HepG2 (cell line): Measurements from ENCODE around the gene SLC22A12. TPM values are rescaled to one million over a fixed set of nuclear protein-coding genes. Genes with fewer than 3 reads are reported as not detected.

Source experiments
- ATAC-seq: fragments of 200-7000 bp; cut with Tn5 transposase; 3 replicates; pipeline ENCODE4 v1.9.1; 2020; ENCODE audit warnings: mild to moderate bottlenecking, moderate library complexity
- BruUV-seq: library from RNA; stranded (reverse); fragments of 400-500 nt; replicated peaks from 2 replicates; lab custom pipeline; 2021; lab: Mats Ljungman, UMichigan
- CTCF ChIA-PET: fragments of 300-600 bp; formaldehyde crosslinking; extraction: SDS; loops from one replicate; lab custom pipeline; 2021; ENCODE audit warnings: low total read pairs, inconsistent platforms, low intra/inter-chr PET ratio; lab: Yijun Ruan, JAX
- POLR2A ChIA-PET: fragments of 350-600 bp; sonication (Branson Sonifier 250); formaldehyde crosslinking; loops from one replicate; lab custom pipeline; 2020; ENCODE audit warnings: antibody characterized with exemption, inconsistent platforms; lab: Yijun Ruan, JAX
- DNase-seq: peaks from one replicate; pipeline ENCODE4 v3.0.0-alpha.2; 2015; ENCODE audit warnings: low spot score
- FAIRE-seq: peaks from 3 replicates; lab custom pipeline; 2011; peaks lifted over from hg19 to GRCh38; lab: Jason Lieb, UNC
- H2AFZ ChIP-seq: one replicate; pipeline ENCODE4 v1.6.1; 2011; ENCODE audit warnings: low read length, inconsistent platforms
- H3K27ac ChIP-seq: fragments of 300-600 bp; 3 replicates; pipeline ENCODE4 v1.8.0; 2011; ENCODE audit warnings: mixed run types, mild to moderate bottlenecking, mixed read lengths, low read length, inconsistent platforms; ENCODE audit not compliant: insufficient read depth; ENCODE audit errors: extremely low read length
- H3K27me3 ChIP-seq, 2 experiments: fragments of 200-600 bp in 1 of 2; 2 replicates in 1 of 2; 3 replicates in 1 of 2; pipeline versions ENCODE4 v1.6.0 to v1.8.0; 2011; ENCODE audit warnings: low read length in 2 of 2, mild to moderate bottlenecking in 2 of 2, moderate library complexity in 2 of 2, inconsistent platforms in 1 of 2; ENCODE audit not compliant: insufficient read depth in 2 of 2, control insufficient read depth in 1 of 2
- H3K36me3 ChIP-seq, 2 experiments: fragments of 200-600 bp in 1 of 2; replicated peaks in 1 of 2; 2 replicates in 1 of 2; 3 replicates in 1 of 2; pipeline versions ENCODE4 v1.5.1 to v1.8.0; 2011; ENCODE audit warnings: low read length in 2 of 2, inconsistent platforms in 1 of 2; ENCODE audit not compliant: insufficient read depth in 2 of 2, control insufficient read depth in 1 of 2
- H3K4me1 ChIP-seq: 2 replicates; pipeline ENCODE4 v1.5.1; 2012; ENCODE audit warnings: low read length, inconsistent platforms; ENCODE audit not compliant: insufficient read depth
- H3K4me2 ChIP-seq: 2 replicates; pipeline ENCODE4 v1.6.0; 2011; ENCODE audit warnings: low read depth, low read length, inconsistent platforms
- H3K4me3 ChIP-seq, 3 experiments: fragments of 200-600 bp in 1 of 3; sonication (generic), shearing (Covaris generic) in 1 of 3; replicated peaks in 1 of 3; 2 replicates each; pipeline ENCODE4 v1.5.1; 2011 to 2016; ENCODE audit warnings: low read length in 3 of 3, inconsistent platforms in 2 of 3, low read depth in 2 of 3, mild to moderate bottlenecking in 2 of 3, control low read depth in 1 of 3, mixed read lengths in 1 of 3; ENCODE audit not compliant: insufficient read depth in 1 of 3
- H3K79me2 ChIP-seq: one replicate; pipeline ENCODE4 v1.6.1; 2011; ENCODE audit warnings: low read length, inconsistent platforms; ENCODE audit not compliant: insufficient read depth
- H3K9ac ChIP-seq: 2 replicates; pipeline ENCODE4 v1.6.0; 2011; ENCODE audit warnings: mild to moderate bottlenecking, low read depth, low read length, inconsistent platforms; ENCODE audit not compliant: insufficient read depth
- H3K9me3 ChIP-seq: 2 replicates; pipeline ENCODE4 v1.5.1; 2012; ENCODE audit warnings: mild to moderate bottlenecking, low read length
- H4K20me1 ChIP-seq: 2 replicates; pipeline ENCODE4 v1.6.0; 2011; ENCODE audit warnings: inconsistent platforms, mild to moderate bottlenecking, low read length, moderate library complexity; ENCODE audit not compliant: insufficient read depth
- ETV6 ChIP-seq: sonication (generic); formaldehyde crosslinking; conservative IDR thresholded peaks from 2 replicates; pipeline ENCODE4 v1.4.0; 2020; ENCODE audit warnings: missing genetic modification reagents
- HNRNPH1 ChIP-seq: fragments of 200-400 bp; formaldehyde crosslinking; optimal IDR thresholded peaks from 2 replicates; pipeline ENCODE3; 2017; ENCODE audit warnings: mild to moderate bottlenecking, low read depth, low read length
- MAFF ChIP-seq: IDR thresholded peaks from 2 replicates; pipeline ENCODE4 v1.6.1; 2011; ENCODE audit warnings: low read depth, low read length, improper control_type of control experiment
- PHF8 ChIP-seq: sonication (generic); formaldehyde crosslinking; IDR thresholded peaks from 2 replicates; pipeline ENCODE4 v1.5.0; 2020; ENCODE audit warnings: missing genetic modification reagents
- POGZ ChIP-seq: sonication (generic); formaldehyde crosslinking; IDR thresholded peaks from 2 replicates; pipeline ENCODE4 v1.4.0; 2020; ENCODE audit warnings: mild to moderate bottlenecking, missing genetic modification reagents
- RBM22 ChIP-seq: fragments of 200-400 bp; formaldehyde crosslinking; optimal IDR thresholded peaks from 2 replicates; pipeline ENCODE3; 2017; ENCODE audit warnings: mild to moderate bottlenecking, low read length, moderate library complexity
- RFX1 ChIP-seq: fragments of 450-650 bp; IDR thresholded peaks from 2 replicates; pipeline ENCODE4 v1.6.1; 2017
- STAT5B ChIP-seq: sonication (generic); formaldehyde crosslinking; IDR thresholded peaks from 2 replicates; pipeline ENCODE4 v1.4.0; 2020; ENCODE audit warnings: missing genetic modification reagents
- TRIM24 ChIP-seq: sonication (generic); formaldehyde crosslinking; IDR thresholded peaks from 2 replicates; pipeline ENCODE4 v1.8.0; 2022; ENCODE audit warnings: mild to moderate bottlenecking, missing genetic modification reagents
- ZKSCAN1 ChIP-seq: fragments of 150-350 bp; IDR thresholded peaks from 2 replicates; pipeline ENCODE4 v1.6.1; 2014; ENCODE audit warnings: low read length
- ZNF10 ChIP-seq: sonication (generic); formaldehyde crosslinking; IDR thresholded peaks from 2 replicates; pipeline ENCODE4 v1.4.0; 2020; ENCODE audit warnings: mild to moderate bottlenecking, low read depth, missing genetic modification reagents, borderline replicate concordance
- ZNF124 ChIP-seq: sonication (generic); formaldehyde crosslinking; IDR thresholded peaks from 2 replicates; pipeline ENCODE4 v1.4.0; 2020; ENCODE audit warnings: missing genetic modification reagents
- ZNF274 ChIP-seq: sonication (generic); formaldehyde crosslinking; IDR thresholded peaks from 2 replicates; pipeline ENCODE4 v1.5.1; 2020; ENCODE audit warnings: mild to moderate bottlenecking, missing genetic modification reagents
- ZNF672 ChIP-seq: sonication (generic); formaldehyde crosslinking; IDR thresholded peaks from 2 replicates; pipeline ENCODE4 v1.8.1; 2022; ENCODE audit warnings: missing genetic modification reagents
- ZNF747 ChIP-seq: sonication (generic); formaldehyde crosslinking; IDR thresholded peaks from 2 replicates; pipeline ENCODE4 v1.8.1; 2023; ENCODE audit warnings: missing genetic modification reagents, mild to moderate bottlenecking, borderline replicate concordance
- WGBS: methylation state at CpG from one replicate; pipeline ENCODE4 v1.1.6; 2017; ENCODE audit warnings: low lambda C conversion rate; 5-methylcytosine and 5-hydroxymethylcytosine counted together
- in situ Hi-C: cut with HindIII; loops from 2 replicates; pipeline ENCODE4 v1.10.0; 2017; ENCODE audit warnings: low pct_unique_long_range_greater_than_20kb; ENCODE audit not compliant: extremely low pct_ligation_motif_present
- intact Hi-C: fragments of 100-400 bp; cut with micrococcal nuclease; formaldehyde crosslinking; loops from one replicate; pipeline ENCODE4 v1.10.0; 2022; ENCODE audit not compliant: unreplicated experiment
- polyA plus RNA-seq, 8 experiments: library from polyadenylated mRNA; depleted of rRNA in 3 of 8; stranded (reverse) in 7 of 8; unstranded in 1 of 8; fragments of >200 nt; fragmentation: Illumina TruSeq in 4 of 8; extraction: Trizol in 4 of 8; gene quantifications; 2 replicates each; pipeline versions ENCODE4 v1.2.1 to v1.2.3, GENCODE V29; 2011 to 2016; ENCODE audit warnings: low read depth in 4 of 8, missing spikeins in 1 of 8, mixed read lengths in 1 of 8; ENCODE audit not compliant: insufficient read depth in 1 of 8
- total RNA-seq, 5 experiments: library from RNA; depleted of rRNA; stranded (reverse); fragments of >200 nt; fragmentation: Illumina TruSeq; extraction: Trizol; gene quantifications; 2 replicates each; pipeline ENCODE4 v1.2.3, GENCODE V29; 2016; ENCODE audit warnings: low read depth in 1 of 5
- TF ChIP-seq, protein P1 (sequence below): sonication (generic); formaldehyde crosslinking; IDR thresholded peaks from 2 replicates; pipeline ENCODE4 v1.8.1; 2022; ENCODE audit warnings: low read depth, mild to moderate bottlenecking, missing genetic modification reagents
- TF ChIP-seq, protein P2 (sequence below): sonication (generic); formaldehyde crosslinking; IDR thresholded peaks from 2 replicates; pipeline ENCODE4 v1.4.0; 2020; ENCODE audit warnings: missing genetic modification reagents
- TF ChIP-seq, protein P3 (sequence below): IDR thresholded peaks from 2 replicates; pipeline ENCODE4 v1.6.1; 2012; ENCODE audit warnings: inconsistent platforms
- TF ChIP-seq, protein P4 (sequence below): sonication (generic); formaldehyde crosslinking; conservative IDR thresholded peaks from 2 replicates; pipeline ENCODE4 v1.4.0; 2020; ENCODE audit warnings: missing genetic modification reagents

SLC22A12 gene
- total and polyA plus RNA-seq, 2 of the 13 experiments (the other 11 are each of a cell fraction or from before 2014, with no cell fraction given) = not detected

DNA sequence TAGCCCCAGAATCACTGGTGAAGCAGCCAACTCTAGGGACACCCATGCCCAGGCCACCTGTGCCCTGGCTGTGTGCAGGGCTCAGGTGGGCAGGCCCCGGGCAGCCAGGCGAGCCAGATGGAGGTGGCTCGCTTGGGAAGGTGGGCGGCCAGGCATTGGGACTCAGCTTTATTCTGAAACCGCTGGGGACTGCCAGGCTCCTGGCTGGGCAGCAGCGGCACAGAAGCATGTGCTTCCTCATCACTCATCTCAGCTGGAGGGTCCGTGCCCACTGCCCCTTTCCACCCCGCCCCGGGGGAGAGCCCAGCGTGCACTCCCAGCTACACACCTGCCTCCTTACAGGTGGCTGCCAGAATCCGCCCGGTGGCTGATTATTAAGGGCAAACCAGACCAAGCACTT is 27.1 kb upstream of the SLC22A12 start:
- no peaks in the 10 kb centered on the region for H3K9me3 ChIP-seq
- H3K4me2 ChIP-seq = no peak overlapping the region
- no peaks in the 10 kb centered on the region for H4K20me1 ChIP-seq
- no peak overlapping the region for H2AFZ ChIP-seq
- in situ Hi-C loops = no loop called here
- no peak overlapping the region for H3K27ac ChIP-seq
- CTCF ChIA-PET = no interaction called here
- intact Hi-C loops = no loop called here
- WGBS = 68% methylated on average over 6 of the region's 12 CpGs
- ATAC-seq (no peak), DNase-seq (no peak), FAIRE-seq (no peak)
- H3K36me3 ChIP-seq = no peaks in the 10 kb centered on the region
- POLR2A ChIA-PET = no interaction called here
- no TSS peak for BruUV-seq
- 0 out of 5 replicates have a peak, but pooled peaks cover 0 to 2% of the 10 kb centered on the region in 2 experiments for H3K27me3 ChIP-seq
- H3K4me3 ChIP-seq = no peak overlapping the region
- no peak overlapping the region for H3K9ac ChIP-seq
- H3K4me1 ChIP-seq = peaks cover 51% of the 10 kb centered on the region
- no peaks in the 10 kb centered on the region for H3K79me2 ChIP-seq
- TF ChIP-seq ZNF747 (CRISPR knock-in tag) = no peak
- TF ChIP-seq, protein P1, sequence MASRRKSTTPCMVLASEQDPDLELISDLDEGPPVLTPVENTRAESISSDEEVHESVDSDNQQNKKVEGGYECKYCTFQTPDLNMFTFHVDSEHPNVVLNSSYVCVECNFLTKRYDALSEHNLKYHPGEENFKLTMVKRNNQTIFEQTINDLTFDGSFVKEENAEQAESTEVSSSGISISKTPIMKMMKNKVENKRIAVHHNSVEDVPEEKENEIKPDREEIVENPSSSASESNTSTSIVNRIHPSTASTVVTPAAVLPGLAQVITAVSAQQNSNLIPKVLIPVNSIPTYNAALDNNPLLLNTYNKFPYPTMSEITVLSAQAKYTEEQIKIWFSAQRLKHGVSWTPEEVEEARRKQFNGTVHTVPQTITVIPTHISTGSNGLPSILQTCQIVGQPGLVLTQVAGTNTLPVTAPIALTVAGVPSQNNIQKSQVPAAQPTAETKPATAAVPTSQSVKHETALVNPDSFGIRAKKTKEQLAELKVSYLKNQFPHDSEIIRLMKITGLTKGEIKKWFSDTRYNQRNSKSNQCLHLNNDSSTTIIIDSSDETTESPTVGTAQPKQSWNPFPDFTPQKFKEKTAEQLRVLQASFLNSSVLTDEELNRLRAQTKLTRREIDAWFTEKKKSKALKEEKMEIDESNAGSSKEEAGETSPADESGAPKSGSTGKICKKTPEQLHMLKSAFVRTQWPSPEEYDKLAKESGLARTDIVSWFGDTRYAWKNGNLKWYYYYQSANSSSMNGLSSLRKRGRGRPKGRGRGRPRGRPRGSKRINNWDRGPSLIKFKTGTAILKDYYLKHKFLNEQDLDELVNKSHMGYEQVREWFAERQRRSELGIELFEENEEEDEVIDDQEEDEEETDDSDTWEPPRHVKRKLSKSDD (CRISPR knock-in tag) = no peak
- TF ChIP-seq ZNF124 = no peak
- no peak for TF ChIP-seq ETV6
- TF ChIP-seq ZKSCAN1 = no peak
- TF ChIP-seq, protein P2, sequence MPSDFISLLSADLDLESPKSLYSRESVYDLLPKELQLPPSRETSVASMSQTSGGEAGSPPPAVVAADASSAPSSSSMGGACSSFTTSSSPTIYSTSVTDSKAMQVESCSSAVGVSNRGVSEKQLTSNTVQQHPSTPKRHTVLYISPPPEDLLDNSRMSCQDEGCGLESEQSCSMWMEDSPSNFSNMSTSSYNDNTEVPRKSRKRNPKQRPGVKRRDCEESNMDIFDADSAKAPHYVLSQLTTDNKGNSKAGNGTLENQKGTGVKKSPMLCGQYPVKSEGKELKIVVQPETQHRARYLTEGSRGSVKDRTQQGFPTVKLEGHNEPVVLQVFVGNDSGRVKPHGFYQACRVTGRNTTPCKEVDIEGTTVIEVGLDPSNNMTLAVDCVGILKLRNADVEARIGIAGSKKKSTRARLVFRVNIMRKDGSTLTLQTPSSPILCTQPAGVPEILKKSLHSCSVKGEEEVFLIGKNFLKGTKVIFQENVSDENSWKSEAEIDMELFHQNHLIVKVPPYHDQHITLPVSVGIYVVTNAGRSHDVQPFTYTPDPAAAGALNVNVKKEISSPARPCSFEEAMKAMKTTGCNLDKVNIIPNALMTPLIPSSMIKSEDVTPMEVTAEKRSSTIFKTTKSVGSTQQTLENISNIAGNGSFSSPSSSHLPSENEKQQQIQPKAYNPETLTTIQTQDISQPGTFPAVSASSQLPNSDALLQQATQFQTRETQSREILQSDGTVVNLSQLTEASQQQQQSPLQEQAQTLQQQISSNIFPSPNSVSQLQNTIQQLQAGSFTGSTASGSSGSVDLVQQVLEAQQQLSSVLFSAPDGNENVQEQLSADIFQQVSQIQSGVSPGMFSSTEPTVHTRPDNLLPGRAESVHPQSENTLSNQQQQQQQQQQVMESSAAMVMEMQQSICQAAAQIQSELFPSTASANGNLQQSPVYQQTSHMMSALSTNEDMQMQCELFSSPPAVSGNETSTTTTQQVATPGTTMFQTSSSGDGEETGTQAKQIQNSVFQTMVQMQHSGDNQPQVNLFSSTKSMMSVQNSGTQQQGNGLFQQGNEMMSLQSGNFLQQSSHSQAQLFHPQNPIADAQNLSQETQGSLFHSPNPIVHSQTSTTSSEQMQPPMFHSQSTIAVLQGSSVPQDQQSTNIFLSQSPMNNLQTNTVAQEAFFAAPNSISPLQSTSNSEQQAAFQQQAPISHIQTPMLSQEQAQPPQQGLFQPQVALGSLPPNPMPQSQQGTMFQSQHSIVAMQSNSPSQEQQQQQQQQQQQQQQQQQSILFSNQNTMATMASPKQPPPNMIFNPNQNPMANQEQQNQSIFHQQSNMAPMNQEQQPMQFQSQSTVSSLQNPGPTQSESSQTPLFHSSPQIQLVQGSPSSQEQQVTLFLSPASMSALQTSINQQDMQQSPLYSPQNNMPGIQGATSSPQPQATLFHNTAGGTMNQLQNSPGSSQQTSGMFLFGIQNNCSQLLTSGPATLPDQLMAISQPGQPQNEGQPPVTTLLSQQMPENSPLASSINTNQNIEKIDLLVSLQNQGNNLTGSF (CRISPR knock-in tag) = no peak
- TF ChIP-seq STAT5B = no peak
- TF ChIP-seq TRIM24 (CRISPR knock-in tag) = no peak
- no peak for TF ChIP-seq RFX1
- TF ChIP-seq, protein P3, sequence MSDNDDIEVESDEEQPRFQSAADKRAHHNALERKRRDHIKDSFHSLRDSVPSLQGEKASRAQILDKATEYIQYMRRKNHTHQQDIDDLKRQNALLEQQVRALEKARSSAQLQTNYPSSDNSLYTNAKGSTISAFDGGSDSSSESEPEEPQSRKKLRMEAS = no peak
- no peak for TF ChIP-seq ZNF10 (CRISPR knock-in tag)
- TF ChIP-seq, protein P4, sequence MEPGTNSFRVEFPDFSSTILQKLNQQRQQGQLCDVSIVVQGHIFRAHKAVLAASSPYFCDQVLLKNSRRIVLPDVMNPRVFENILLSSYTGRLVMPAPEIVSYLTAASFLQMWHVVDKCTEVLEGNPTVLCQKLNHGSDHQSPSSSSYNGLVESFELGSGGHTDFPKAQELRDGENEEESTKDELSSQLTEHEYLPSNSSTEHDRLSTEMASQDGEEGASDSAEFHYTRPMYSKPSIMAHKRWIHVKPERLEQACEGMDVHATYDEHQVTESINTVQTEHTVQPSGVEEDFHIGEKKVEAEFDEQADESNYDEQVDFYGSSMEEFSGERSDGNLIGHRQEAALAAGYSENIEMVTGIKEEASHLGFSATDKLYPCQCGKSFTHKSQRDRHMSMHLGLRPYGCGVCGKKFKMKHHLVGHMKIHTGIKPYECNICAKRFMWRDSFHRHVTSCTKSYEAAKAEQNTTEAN (CRISPR knock-in tag) = no peak
- no peak for TF ChIP-seq ZNF672 (CRISPR knock-in tag)
- no peak for TF ChIP-seq POGZ
- no peak for TF ChIP-seq ZNF274 (CRISPR knock-in tag)
- no peak for TF ChIP-seq RBM22
- TF ChIP-seq MAFF = no peak
- no peak for TF ChIP-seq HNRNPH1
- no peak for TF ChIP-seq PHF8
